ENCODE results near the gene PCDHGB1.
"Not testable (repeated sequence)": the region's sequence is repeated elsewhere in the genome, so short reads cannot be mapped to it uniquely, and the experiment has no call there.

Gene PCDHGB1

DNA sequence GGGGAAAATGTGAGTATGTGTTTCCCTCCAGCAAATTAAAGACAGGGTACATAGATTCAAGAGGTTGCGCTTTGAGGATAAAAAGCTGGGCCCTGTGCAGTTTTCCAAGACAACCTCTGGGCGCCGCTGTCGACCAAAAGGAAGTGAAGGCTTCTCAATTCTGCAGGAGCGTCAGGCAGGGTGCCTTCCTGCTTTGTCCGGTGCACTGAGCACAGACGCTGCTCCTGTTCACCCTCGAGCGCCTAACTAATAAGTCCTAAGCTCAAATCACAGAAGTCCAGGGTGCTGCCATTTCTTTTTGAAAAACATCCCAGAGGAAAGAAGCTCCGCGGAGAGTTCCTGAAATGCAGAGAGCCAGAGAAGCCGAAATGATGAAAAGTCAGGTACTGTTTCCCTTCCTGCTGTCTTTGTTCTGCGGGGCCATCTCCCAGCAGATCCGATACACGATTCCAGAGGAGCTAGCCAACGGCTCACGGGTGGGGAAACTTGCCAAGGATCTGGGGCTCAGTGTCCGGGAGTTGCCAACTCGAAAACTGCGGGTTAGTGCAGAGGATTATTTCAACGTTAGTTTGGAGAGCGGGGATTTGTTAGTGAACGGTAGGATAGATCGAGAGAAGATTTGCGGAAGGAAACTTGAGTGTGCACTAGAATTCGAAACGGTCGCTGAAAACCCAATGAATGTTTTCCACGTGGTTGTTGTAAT is at the start of gene PCDHGB1:
Gene PCDHGB1 (plus strand): TSS at position 183 of the 703 bp plus-strand sequence. CDS start 162 bp downstream, at position 345.
- peak; percentile 69 for DNase-seq (ENCODE audit: low read depth)
- H3K4me3 ChIP-seq (ENCODE audit: low read length): peak within 1 kb of the TSS; percentile 59
- TF ChIP-seq CTCF (conservative IDR thresholded peaks at IDR 0.05; ENCODE audit: low read length): peak; percentile 72

DNA sequence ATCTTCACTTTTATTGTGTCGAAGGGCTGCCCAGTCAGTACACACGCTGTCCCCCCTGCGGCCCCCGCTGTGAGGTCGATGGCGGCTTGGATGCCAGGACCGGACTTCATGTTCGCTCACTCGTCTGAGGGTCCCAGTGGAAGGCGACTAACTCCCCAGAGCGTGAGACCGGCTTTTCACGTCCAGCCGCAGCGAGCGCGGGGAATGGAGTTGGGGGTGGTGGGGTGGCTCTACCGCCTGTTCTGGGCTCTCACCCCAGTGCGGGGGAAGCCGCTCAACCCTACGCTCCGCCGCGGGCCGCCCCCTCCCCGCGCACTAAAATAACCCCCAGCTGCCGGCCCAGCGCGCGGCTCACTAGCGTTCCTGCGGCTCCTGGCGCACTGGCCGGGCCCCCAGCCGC is 46.1 kb upstream of the PCDHGB1 start, which contains the start of gene SLC25A2:
Gene SLC25A2 (minus strand): TSS at position 294 of the 400 bp plus-strand sequence. CDS start 184 bp downstream, at position 110.
- TF ChIP-seq CTCF (conservative IDR thresholded peaks at IDR 0.05; ENCODE audit: low read length): no peak
- no peak within 1 kb of the TSS for H3K4me3 ChIP-seq (ENCODE audit: low read length)
- DNase-seq (ENCODE audit: low read depth): no peak

GRCh38 chr5:141306630-141307029 is 43.3 kb upstream of the PCDHGB1 start:
- DNase-seq (ENCODE audit: low read depth): no peak
- TF ChIP-seq CTCF (conservative IDR thresholded peaks at IDR 0.05; ENCODE audit: low read length): no peak
- H3K4me3 ChIP-seq (ENCODE audit: low read length): no peak overlapping the region

- no peak overlapping the region for H3K4me3 ChIP-seq (ENCODE audit: low read length)
- TF ChIP-seq CTCF (conservative IDR thresholded peaks at IDR 0.05; ENCODE audit: low read length): no peak
These were observed 36.2 kb upstream of the PCDHGB1 start for GRCh38 chr5:141313711-141314110.

GRCh38 chr5:141316963-141317362 is 32.9 kb upstream of the PCDHGB1 start:
- not testable (repeated sequence) for DNase-seq (ENCODE audit: low read depth); H3K4me3 ChIP-seq (ENCODE audit: low read length)

More at GRCh38 chr5:141313711-141314110, 36.2 kb upstream of the PCDHGB1 start:
- no peak for DNase-seq (ENCODE audit: low read depth)

DNA sequence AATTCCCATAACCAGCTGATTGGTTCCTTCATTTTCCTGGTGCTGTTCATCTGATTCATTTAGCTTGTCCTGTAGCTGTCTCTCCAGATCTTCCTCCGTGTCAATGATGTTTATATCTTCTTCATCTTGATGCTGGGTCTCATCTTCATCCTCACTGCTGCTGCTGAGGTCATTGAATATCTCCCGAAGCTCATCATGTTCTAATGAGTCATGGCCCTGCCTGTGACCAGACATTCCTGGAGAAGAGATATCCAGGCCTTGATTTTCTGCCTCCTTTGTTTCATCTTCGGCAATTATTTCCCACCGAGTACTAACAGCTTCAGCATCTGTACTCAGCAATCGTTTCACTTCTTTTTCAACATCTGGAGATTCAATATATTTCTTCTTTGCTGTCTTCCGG is 30.7 kb upstream of the PCDHGB1 start:
- DNase-seq (ENCODE audit: low read depth): no peak
- no peak for TF ChIP-seq CTCF (conservative IDR thresholded peaks at IDR 0.05; ENCODE audit: low read length)
- H3K4me3 ChIP-seq (ENCODE audit: low read length): no peak overlapping the region

- DNase-seq (ENCODE audit: low read depth): no peak
- peak overlapping the region; percentile 85 for H3K4me3 ChIP-seq (ENCODE audit: low read length)
- no peak for TF ChIP-seq CTCF (conservative IDR thresholded peaks at IDR 0.05; ENCODE audit: low read length)
These were observed 30.2 kb upstream of the PCDHGB1 start for GRCh38 chr5:141319699-141320098.
